NCI-H345 treated with DMSO at 0.1 percent for 48 hours (cell line): ENCODE data around the gene FBXO34.
"Not testable (repeated sequence)": the region's sequence is repeated elsewhere in the genome, so short reads cannot be mapped to it uniquely, and the experiment has no call there.

ENCODE experiments used
- DNase-seq: peaks from one replicate; lab custom pipeline; 2025; ENCODE audit not compliant: unreplicated experiment; lab: John Stamatoyannopoulos, UW

The FBXO34 gene

GRCh38 chr14:55381040-55381439 lies 109.8 kb downstream of the FBXO34 start:
- DNase-seq: no peak

DNA sequence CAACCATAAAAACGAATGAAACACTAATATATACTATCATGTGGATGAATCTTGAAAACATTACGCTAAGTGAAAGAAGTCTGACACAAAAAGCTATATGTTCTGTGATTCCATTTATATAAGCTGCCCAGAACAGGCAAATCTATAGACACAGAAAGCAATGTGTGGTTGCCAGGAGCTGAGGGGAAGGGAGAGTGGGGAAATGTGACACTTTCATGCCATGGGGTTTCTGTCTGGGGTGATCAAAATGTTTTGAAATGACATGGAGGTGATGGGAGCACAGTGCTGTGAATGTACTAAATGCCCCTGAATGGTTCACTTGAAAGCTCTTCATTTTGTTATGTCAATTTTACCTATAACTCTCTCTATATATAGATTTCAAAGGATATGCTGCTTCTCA lies 110.3 kb downstream of the FBXO34 start:
- DNase-seq: no peak

DNA sequence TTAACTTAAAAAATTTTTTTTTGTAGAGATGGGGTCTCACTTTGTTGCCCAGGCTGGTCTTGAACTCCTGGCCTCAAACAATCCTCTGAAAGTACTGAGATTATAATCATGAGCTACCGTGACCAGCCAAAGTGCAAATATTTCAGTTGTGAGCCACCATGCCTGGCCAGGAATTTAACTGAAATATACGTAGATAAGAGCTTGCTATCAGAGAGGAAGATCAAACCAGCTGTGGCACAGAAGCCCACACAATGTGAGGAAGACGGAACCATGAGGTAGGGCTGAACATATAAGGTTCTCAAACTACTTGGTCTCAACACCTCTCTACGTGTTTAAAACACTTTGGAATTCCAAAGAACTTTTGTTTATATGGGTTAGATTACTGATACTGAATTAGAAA lies 111.3 kb downstream of the FBXO34 start:
- no peak for DNase-seq

DNA sequence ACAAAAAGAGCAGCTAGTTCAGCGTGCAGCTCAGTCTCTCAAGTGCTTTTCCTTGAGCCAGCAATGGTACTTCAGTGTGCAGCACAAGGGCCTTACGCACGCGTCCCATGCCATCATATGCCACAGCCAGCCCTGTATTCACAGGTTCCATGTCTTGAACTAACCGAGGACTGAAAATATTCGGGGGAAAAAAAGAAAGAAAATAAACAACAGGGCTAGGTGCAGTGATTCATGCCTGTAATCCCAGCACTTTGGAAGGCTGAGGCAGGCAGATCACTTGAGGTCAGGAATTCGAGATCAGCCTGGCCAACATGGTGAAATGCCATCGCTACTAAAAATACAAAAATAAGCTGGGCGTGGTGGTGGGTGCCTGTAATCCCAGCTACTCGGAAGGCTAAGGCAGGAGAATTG lies 111.8 kb downstream of the FBXO34 start:
- not testable (repeated sequence) for DNase-seq

- no peak for DNase-seq
These were observed 112.4 kb downstream of the FBXO34 start for GRCh38 chr14:55383541-55384140.

GRCh38 chr14:55384536-55384935 lies 113.3 kb downstream of the FBXO34 start:
- no peak for DNase-seq

DNA sequence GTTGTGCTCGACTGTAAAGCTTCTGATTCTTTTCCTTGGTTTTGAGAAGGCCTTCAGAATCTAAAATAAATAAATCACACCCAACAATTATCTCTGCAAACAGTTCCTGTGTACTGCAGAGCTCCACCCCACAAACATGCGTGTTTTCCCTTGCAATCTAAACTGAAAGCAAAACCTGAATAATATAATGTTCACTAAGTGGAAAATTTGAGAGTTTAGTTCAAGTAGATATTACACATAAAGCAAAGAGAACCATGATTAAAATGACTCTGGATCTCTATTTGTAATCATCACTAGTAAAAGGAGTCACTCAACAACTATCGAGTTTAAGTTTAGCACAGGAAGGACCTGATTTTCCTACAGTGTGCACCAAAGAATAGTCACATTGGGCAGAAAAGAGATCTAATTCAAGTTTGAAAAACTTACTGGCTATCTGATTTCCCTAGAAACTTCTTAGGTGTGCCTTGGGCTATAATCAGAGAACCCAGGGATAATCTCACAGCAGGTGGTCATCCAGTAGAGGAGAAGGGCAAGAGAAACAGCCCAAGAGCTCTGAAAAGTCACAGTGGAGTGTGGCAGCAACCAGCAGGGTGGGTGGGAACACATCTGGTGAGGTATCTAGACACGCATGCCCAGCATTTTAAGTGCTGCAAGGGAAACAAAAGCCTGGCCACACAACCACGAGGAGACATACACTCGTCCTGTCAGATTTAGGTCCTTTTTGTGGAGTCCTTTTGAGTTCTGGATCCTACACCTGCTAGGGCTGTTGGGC lies 115.0 kb downstream of the FBXO34 start:
- DNase-seq: no peak

DNA sequence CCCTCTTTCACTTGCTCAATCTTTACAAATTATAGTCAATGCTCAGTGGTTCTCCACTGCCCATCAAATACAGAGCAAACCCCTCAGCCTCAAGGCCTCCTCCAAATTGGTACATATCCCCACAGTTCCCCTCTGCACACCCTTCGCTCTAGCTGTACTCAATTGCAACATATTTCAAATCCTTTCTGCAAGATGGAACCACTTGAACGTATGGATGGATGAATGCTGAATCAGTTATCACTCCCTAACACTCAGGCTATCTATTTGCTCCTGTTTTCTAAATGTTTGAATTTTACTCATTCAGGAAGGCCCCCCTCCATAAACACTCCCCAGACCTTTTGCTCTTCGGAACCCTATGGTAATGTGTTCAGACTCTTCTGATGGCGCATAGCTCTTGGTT lies 115.9 kb downstream of the FBXO34 start:
- DNase-seq: no peak

GRCh38 chr14:55388160-55388559 lies 116.9 kb downstream of the FBXO34 start:
- DNase-seq: no peak

- no peak for DNase-seq
These were observed 118.1 kb downstream of the FBXO34 start for GRCh38 chr14:55389330-55389729.

DNA sequence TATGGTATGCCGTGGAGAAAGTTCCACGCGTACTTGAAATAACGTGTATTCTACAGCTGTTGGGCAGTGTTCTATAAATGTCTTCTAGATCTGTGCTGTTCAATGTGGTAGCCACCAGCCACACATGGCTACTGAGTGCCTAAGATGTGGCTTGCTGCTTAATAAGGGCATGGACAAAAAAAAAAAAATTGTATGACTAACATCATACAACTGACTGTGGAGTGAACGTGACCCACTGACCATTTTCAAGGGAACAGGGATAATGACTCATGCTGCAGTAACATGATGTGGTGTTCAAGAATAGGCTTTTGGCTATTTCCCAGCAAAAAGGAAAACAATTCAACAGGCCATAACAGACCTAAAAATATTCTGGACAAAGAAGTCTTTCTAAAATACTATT lies 127.5 kb downstream of the FBXO34 start:
- DNase-seq: no peak

DNA sequence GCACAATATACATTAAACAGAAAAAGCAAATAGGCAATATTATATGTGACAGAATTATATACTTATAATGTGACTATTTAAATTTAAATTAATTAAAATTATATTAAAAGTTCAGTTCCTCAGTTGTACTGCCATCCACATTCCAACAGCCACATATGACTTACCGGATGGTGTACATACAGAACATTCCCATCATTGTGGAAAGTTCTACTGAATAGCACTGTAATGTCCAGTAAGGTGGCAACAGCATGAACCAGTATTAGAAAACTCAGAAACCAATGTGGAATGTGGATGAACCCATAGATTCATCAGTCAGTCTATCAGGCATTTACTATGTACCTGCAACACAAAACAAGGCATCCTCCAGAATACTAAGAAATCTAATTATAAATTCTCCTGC lies 128.0 kb downstream of the FBXO34 start:
- DNase-seq: no peak

GRCh38 chr14:55399852-55400251 lies 128.6 kb downstream of the FBXO34 start:
- DNase-seq: no peak

DNA sequence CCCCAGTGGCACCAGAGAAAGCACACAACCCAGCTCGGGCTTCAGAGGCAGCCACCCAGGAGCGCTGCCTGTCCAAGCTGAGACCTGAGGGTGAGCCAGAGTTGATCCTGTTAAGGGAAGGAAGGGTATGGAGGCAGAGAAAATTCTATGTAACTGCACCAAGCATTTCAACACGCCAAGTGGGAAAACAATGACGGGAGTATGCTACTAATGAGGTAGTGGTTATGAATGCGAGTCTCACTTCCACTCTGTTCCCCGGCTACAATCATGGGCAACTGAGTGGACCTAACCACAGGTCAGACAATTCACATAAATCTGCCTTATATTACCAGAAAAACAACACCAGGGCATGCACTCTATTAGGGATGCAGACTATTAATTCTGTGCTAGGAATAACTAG lies 130.5 kb downstream of the FBXO34 start:
- DNase-seq: no peak
